ENCODE results near the gene C13orf46.

- TF ChIP-seq CTCF (IDR thresholded peaks at IDR 0.05) (no peak), ZFX (IDR thresholded peaks at IDR 0.05; ENCODE audit: borderline replicate concordance) (no peak)
Observed at GRCh38 chr13:113923376-113924063, 50.4 kb downstream of the C13orf46 start.

Data from 22Rv1 (cell line).